A673 (cell line): ENCODE data around the gene NCKAP1.

ENCODE experiments used
- EZH2 ChIP-seq: fragments of 200-600 bp; sonication (generic); IDR thresholded peaks from 2 replicates; pipeline ENCODE4 v1.6.1; 2017; ENCODE audit warnings: borderline replicate concordance, low read depth, mild to moderate bottlenecking, mixed read lengths, antibody characterized with exemption, low read length; ENCODE audit not compliant: poor library complexity, severe bottlenecking
- TF ChIP-seq, protein P1 (sequence below): fragments of 300-800, 200-600 bp; sonication (generic); conservative IDR thresholded peaks from 2 replicates; pipeline ENCODE4 v1.5.1; 2017; ENCODE audit warnings: low read depth, mild to moderate bottlenecking, antibody characterized with exemption, low read length, moderate library complexity, mixed read lengths

DNA sequence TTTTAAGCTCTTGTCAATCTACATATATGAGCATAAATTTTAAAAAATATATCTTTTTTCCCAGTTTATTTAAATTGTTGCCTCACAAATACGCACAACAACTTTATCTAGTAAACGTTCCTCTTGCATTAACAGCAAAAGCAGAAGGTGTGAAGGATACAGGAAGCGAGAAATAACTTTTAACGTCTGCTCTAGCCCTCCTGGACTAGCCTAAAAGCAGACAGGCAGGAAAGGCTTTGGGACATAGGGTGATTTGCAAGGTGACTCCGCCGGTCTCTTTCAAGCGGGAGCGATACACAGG, 39.9 kb upstream of the NCKAP1 start:
- TF ChIP-seq, protein P1, sequence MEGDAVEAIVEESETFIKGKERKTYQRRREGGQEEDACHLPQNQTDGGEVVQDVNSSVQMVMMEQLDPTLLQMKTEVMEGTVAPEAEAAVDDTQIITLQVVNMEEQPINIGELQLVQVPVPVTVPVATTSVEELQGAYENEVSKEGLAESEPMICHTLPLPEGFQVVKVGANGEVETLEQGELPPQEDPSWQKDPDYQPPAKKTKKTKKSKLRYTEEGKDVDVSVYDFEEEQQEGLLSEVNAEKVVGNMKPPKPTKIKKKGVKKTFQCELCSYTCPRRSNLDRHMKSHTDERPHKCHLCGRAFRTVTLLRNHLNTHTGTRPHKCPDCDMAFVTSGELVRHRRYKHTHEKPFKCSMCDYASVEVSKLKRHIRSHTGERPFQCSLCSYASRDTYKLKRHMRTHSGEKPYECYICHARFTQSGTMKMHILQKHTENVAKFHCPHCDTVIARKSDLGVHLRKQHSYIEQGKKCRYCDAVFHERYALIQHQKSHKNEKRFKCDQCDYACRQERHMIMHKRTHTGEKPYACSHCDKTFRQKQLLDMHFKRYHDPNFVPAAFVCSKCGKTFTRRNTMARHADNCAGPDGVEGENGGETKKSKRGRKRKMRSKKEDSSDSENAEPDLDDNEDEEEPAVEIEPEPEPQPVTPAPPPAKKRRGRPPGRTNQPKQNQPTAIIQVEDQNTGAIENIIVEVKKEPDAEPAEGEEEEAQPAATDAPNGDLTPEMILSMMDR, result no peak
- no peak for TF ChIP-seq EZH2
